K562 (cell line): Measurements from ENCODE around the gene PDZK1IP1. TPM values are rescaled to one million over a fixed set of nuclear protein-coding genes. Genes with fewer than 3 reads are reported as not detected.

ENCODE experiments used
- FOSL1 ChIP-seq: fragments of 200-800 bp; sonication (Bioruptor generic); conservative IDR thresholded peaks from 2 replicates; pipeline ENCODE4 v1.6.1; 2016; ENCODE audit warnings: missing genetic modification characterization, missing compliant biosample characterization
- FOXA3 ChIP-seq, 2 experiments: fragments of 450-650 bp in 1 of 2; sonication (generic) in 1 of 2; formaldehyde crosslinking; IDR thresholded peaks in 1 of 2; conservative IDR thresholded peaks in 1 of 2; 2 replicates each; pipeline versions ENCODE4 v1.4.0 to v1.8.0; 2020 to 2022; ENCODE audit warnings: mild to moderate bottlenecking in 2 of 2, missing genetic modification reagents in 1 of 2
- HMBOX1 ChIP-seq: sonication (generic); IDR thresholded peaks from 2 replicates; pipeline ENCODE4 v1.6.1; 2016
- KHSRP ChIP-seq: fragments of 450-650 bp; IDR thresholded peaks from 2 replicates; pipeline ENCODE4 v1.6.1; 2017
- MIER1 ChIP-seq: fragments of 450-650 bp; IDR thresholded peaks from 2 replicates; pipeline ENCODE4 v1.6.1; 2016; ENCODE audit warnings: antibody characterized with exemption, mild to moderate bottlenecking, low read depth
- MNT ChIP-seq, 2 experiments: fragments of 450-650 bp; conservative IDR thresholded peaks; 2 replicates each; pipeline ENCODE4 v1.6.1; 2017; ENCODE audit warnings: mild to moderate bottlenecking in 2 of 2, moderate library complexity in 2 of 2
- MYC ChIP-seq, 2 experiments: fragments of 250-450 bp in 1 of 2; sonication (Bioruptor Pico) in 1 of 2; IDR thresholded peaks; 2 replicates each; pipeline versions ENCODE4 v1.5.1 to v1.6.1; 2012 to 2021; ENCODE audit warnings: low read depth in 2 of 2, borderline replicate concordance in 1 of 2, improper control_type of control experiment in 1 of 2, low read length in 1 of 2, mild to moderate bottlenecking in 1 of 2, moderate library complexity in 1 of 2
- NFRKB ChIP-seq: fragments of 450-650 bp; IDR thresholded peaks from 2 replicates; pipeline ENCODE4 v1.6.1; 2016; ENCODE audit warnings: low read depth
- NR2F6 ChIP-seq: fragments of 450-650 bp; formaldehyde crosslinking; IDR thresholded peaks from 2 replicates; pipeline ENCODE4 v1.4.0; 2020; ENCODE audit warnings: mild to moderate bottlenecking
- PHB2 ChIP-seq: fragments of 450-650 bp; IDR thresholded peaks from 2 replicates; pipeline ENCODE4 v1.6.1; 2017; ENCODE audit warnings: low read depth
- RHOXF2B ChIP-seq: fragments of 250-450 bp; sonication (Bioruptor Pico); conservative IDR thresholded peaks from 2 replicates; pipeline ENCODE4 v1.5.1; 2021
- SFPQ ChIP-seq: fragments of 200-400 bp; formaldehyde crosslinking; IDR thresholded peaks from 2 replicates; pipeline ENCODE4 v1.6.1; 2017; ENCODE audit warnings: mild to moderate bottlenecking, low read depth, low read length, moderate library complexity
- SPI1 ChIP-seq: IDR thresholded peaks from 2 replicates; pipeline ENCODE4 v1.6.1; 2011; ENCODE audit warnings: low read depth, low read length, control low read depth, borderline replicate concordance
- ZBTB17 ChIP-seq: fragments of 450-650 bp; formaldehyde crosslinking; IDR thresholded peaks from 2 replicates; pipeline ENCODE4 v1.4.0; 2020; ENCODE audit warnings: mild to moderate bottlenecking
- ZNF165 ChIP-seq: fragments of 250-450 bp; sonication (Bioruptor Pico); IDR thresholded peaks from 2 replicates; pipeline ENCODE4 v1.4.0; 2020; ENCODE audit warnings: borderline replicate concordance
- ZNF589 ChIP-seq: fragments of 200-800 bp; sonication (Bioruptor generic); IDR thresholded peaks from 2 replicates; pipeline ENCODE4 v1.6.1; 2016; ENCODE audit warnings: low read depth, missing genetic modification characterization, missing compliant biosample characterization
- ZNF77 ChIP-seq: fragments of 250-450 bp; sonication (Bioruptor Pico); IDR thresholded peaks from 2 replicates; pipeline ENCODE4 v1.5.0; 2020
- polyA plus RNA-seq, 8 experiments: library from polyadenylated mRNA; depleted of rRNA in 4 of 8; stranded (reverse) in 5 of 8; unstranded in 3 of 8; fragments of >200 nt; fragmentation: Nextera tagmentation in 2 of 8; fragmentation: Illumina TruSeq in 1 of 8; extraction: Ambion mirVana in 2 of 8; extraction: Trizol in 1 of 8; gene quantifications; 2 replicates each; pipeline versions ENCODE4 v1.2.1 to v1.2.3, GENCODE V29; 2011 to 2014; ENCODE audit warnings: inconsistent platforms in 1 of 8, missing spikeins in 1 of 8
- total RNA-seq, 7 experiments: library from RNA; depleted of rRNA in 6 of 7; stranded (reverse); fragments of >200 nt in 6 of 7; fragmentation: Illumina TruSeq in 2 of 7; extraction: Trizol in 2 of 7; gene quantifications; 2 replicates each; pipeline versions ENCODE4 v1.2.1 to v1.2.3, GENCODE V29; 2011 to 2021; ENCODE audit warnings: low replicate concordance in 1 of 7
- TF ChIP-seq, protein P1 (sequence below): sonication (generic); formaldehyde crosslinking; IDR thresholded peaks from 2 replicates; pipeline ENCODE4 v1.4.0; 2020; ENCODE audit warnings: mild to moderate bottlenecking, missing genetic modification reagents
- TF ChIP-seq, protein P2 (sequence below): fragments of 450-650 bp; conservative IDR thresholded peaks from 2 replicates; pipeline ENCODE4 v1.6.1; 2016; ENCODE audit warnings: missing genetic modification characterization, low read depth, mild to moderate bottlenecking, control low read depth, missing compliant biosample characterization

The PDZK1IP1 gene
- total and polyA plus RNA-seq, 9 of the 15 experiments (the other 6 are each of a cell fraction or from before 2014, with no cell fraction given) = 0.17 to 0.68 (median 0.53) TPM; not detected in 2

DNA sequence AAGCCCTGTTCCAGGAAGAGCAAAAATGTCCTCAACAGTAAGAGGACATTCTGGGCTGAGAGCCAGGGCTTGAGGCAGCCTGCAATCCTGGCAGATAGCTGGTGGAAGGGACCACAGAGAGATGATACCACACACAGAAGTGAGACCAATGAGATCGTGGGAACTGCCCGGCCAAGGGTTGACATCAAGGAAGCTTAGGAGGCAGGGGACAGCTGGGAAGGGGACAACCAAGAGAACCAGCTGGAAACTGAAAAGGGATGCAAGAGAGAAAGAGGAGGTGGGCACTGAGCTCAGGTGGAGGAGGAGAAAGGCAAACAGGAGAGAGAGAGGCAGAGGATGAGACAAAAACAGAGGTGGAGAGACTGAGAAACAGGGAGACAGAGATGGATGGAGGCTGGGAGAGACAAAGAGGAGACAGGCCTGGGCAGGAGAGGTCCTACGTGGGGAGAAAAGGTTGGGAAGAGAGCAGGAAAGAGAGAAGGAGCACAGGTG, 9.2 kb downstream of the PDZK1IP1 start (continued):
- TF ChIP-seq MNT (conservative IDR thresholded peaks at IDR 0.05) (no peak), ZNF77 (no peak), SFPQ (no peak), FOXA3 (CRISPR knock-in tag; conservative IDR thresholded peaks at IDR 0.05 in 1 of 2, IDR thresholded peaks at IDR 0.05 in 1 of 2) (0 out of 4 replicates have a peak, but pooled peaks of 1 of the 2 experiments have one; percentile 18), NR2F6 (CRISPR knock-in tag) (no peak), NFRKB (peak; percentile 69; the same call in 1 of the 2 replicates), ZBTB17 (CRISPR knock-in tag) (no peak), PHB2 (no peak), MYC (IDR thresholded peaks at IDR 0.05; ENCODE audit: low read depth, low read length) (peak; percentile 11; the same call in 1 of the 2 replicates), MYC (CRISPR knock-in tag; IDR thresholded peaks at IDR 0.05; ENCODE audit: borderline replicate concordance, low read depth) (no peak), FOSL1 (tag) (no peak), RHOXF2B (no peak), KHSRP (no peak), MIER1 (peak; percentile 48; the same call in 1 of the 2 replicates), ZNF589 (CRISPR knock-in tag) (no peak), HMBOX1 (no peak), ZNF165 (CRISPR knock-in tag) (no peak), SPI1 (no peak)
- TF ChIP-seq, protein P1, sequence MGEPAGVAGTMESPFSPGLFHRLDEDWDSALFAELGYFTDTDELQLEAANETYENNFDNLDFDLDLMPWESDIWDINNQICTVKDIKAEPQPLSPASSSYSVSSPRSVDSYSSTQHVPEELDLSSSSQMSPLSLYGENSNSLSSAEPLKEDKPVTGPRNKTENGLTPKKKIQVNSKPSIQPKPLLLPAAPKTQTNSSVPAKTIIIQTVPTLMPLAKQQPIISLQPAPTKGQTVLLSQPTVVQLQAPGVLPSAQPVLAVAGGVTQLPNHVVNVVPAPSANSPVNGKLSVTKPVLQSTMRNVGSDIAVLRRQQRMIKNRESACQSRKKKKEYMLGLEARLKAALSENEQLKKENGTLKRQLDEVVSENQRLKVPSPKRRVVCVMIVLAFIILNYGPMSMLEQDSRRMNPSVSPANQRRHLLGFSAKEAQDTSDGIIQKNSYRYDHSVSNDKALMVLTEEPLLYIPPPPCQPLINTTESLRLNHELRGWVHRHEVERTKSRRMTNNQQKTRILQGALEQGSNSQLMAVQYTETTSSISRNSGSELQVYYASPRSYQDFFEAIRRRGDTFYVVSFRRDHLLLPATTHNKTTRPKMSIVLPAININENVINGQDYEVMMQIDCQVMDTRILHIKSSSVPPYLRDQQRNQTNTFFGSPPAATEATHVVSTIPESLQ (CRISPR knock-in tag) = no peak
- TF ChIP-seq, protein P2, sequence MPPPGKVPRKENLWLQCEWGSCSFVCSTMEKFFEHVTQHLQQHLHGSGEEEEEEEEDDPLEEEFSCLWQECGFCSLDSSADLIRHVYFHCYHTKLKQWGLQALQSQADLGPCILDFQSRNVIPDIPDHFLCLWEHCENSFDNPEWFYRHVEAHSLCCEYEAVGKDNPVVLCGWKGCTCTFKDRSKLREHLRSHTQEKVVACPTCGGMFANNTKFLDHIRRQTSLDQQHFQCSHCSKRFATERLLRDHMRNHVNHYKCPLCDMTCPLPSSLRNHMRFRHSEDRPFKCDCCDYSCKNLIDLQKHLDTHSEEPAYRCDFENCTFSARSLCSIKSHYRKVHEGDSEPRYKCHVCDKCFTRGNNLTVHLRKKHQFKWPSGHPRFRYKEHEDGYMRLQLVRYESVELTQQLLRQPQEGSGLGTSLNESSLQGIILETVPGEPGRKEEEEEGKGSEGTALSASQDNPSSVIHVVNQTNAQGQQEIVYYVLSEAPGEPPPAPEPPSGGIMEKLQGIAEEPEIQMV (tag) = peak; percentile 59; the same call in 1 of the 2 replicates
